Panc1 (cell line): Measurements from ENCODE around the gene ZNF500. TPM values are rescaled to one million over a fixed set of nuclear protein-coding genes. Genes with fewer than 3 reads are reported as not detected.

Experiments
- ATAC-seq: fragments of 200-7000 bp; cut with Tn5 transposase; 2 replicates; pipeline ENCODE4 v1.9.1; 2020; ENCODE audit warnings: mild to moderate bottlenecking, moderate library complexity
- BruUV-seq: library from RNA; stranded (reverse); fragments of 400-500 nt; replicated peaks from 2 replicates; lab custom pipeline; 2021; lab: Mats Ljungman, UMichigan
- CTCF ChIA-PET: fragments of 300-600 bp; sonication (Branson Sonifier 250); formaldehyde crosslinking; loops from one replicate; lab custom pipeline; 2022; ENCODE audit warnings: antibody characterized with exemption; lab: Charles Lee
- POLR2A ChIA-PET: fragments of 300-600 bp; sonication (Branson Sonifier 250); formaldehyde crosslinking; loops from one replicate; lab custom pipeline; 2022; ENCODE audit warnings: antibody characterized with exemption; lab: Charles Lee
- DNase-seq: peaks from one replicate; pipeline ENCODE4 v3.0.0-alpha.2; 2010; ENCODE audit warnings: low read depth, low spot score
- H3K27ac ChIP-seq: 2 replicates; pipeline ENCODE4 v1.5.1; 2011; ENCODE audit warnings: mild to moderate bottlenecking, low read length, inconsistent platforms
- H3K27me3 ChIP-seq: fragments of 200-500 bp; sonication (Bioruptor generic); 2 replicates; pipeline ENCODE4 v1.6.0; 2014; ENCODE audit warnings: low read length, inconsistent platforms; ENCODE audit not compliant: control insufficient read depth, insufficient read depth
- H3K36me3 ChIP-seq: fragments of 200-500 bp; sonication (Bioruptor generic); 2 replicates; pipeline ENCODE4 v1.5.1; 2014; ENCODE audit warnings: inconsistent platforms, mild to moderate bottlenecking, low read length, moderate library complexity; ENCODE audit not compliant: control insufficient read depth, insufficient read depth
- H3K4me1 ChIP-seq: 2 replicates; pipeline ENCODE4 v1.5.1; 2011; ENCODE audit warnings: inconsistent platforms, mild to moderate bottlenecking, low read length, moderate library complexity; ENCODE audit not compliant: control insufficient read depth, insufficient read depth
- H3K4me3 ChIP-seq, 2 experiments: 2 replicates each; pipeline ENCODE4 v1.5.1; 2011 to 2012; ENCODE audit warnings: low read depth in 2 of 2, low read length in 2 of 2, mild to moderate bottlenecking in 2 of 2, inconsistent platforms in 1 of 2, moderate library complexity in 1 of 2
- H3K9me3 ChIP-seq: fragments of 200-500 bp; sonication (Bioruptor generic); 2 replicates; pipeline ENCODE4 v1.5.1; 2014; ENCODE audit warnings: low read depth, mild to moderate bottlenecking, inconsistent platforms, low read length, moderate library complexity; ENCODE audit not compliant: control insufficient read depth, insufficient read depth
- CTCF ChIP-seq: fragments of 450-650 bp; IDR thresholded peaks from 2 replicates; pipeline ENCODE4 v1.5.1; 2017; ENCODE audit warnings: mild to moderate bottlenecking
- POLR2AphosphoS5 ChIP-seq: IDR thresholded peaks from 2 replicates; pipeline ENCODE4 v1.6.1; 2012; ENCODE audit warnings: mild to moderate bottlenecking, low read depth, low read length, moderate library complexity
- REST ChIP-seq, 2 experiments: IDR thresholded peaks; 2 replicates each; pipeline ENCODE4 v1.6.1; 2011 to 2012; ENCODE audit warnings: low read depth in 2 of 2, control low read depth in 1 of 2, low read length in 1 of 2, mild to moderate bottlenecking in 1 of 2, moderate library complexity in 1 of 2; ENCODE audit not compliant: insufficient read depth in 1 of 2
- SIN3A ChIP-seq: IDR thresholded peaks from 2 replicates; pipeline ENCODE4 v1.6.1; 2012; ENCODE audit warnings: low read depth, mild to moderate bottlenecking, low read length, moderate library complexity, borderline replicate concordance; ENCODE audit not compliant: insufficient read depth
- TCF7L2 ChIP-seq: IDR thresholded peaks from 2 replicates; pipeline ENCODE4 v1.6.1; 2011; ENCODE audit warnings: mild to moderate bottlenecking, low read depth, low read length, inconsistent platforms
- in situ Hi-C: cut with HindIII; loops from 2 replicates; pipeline ENCODE4 v1.10.0; 2016; ENCODE audit warnings: low sequenced_read_pairs, low pct_unique_long_range_greater_than_20kb
- intact Hi-C: fragments of 100-400 bp; cut with micrococcal nuclease; formaldehyde crosslinking; loops from one replicate; pipeline ENCODE4 v1.10.0; 2022; ENCODE audit not compliant: unreplicated experiment
- total RNA-seq: library from RNA; stranded (reverse); gene quantifications from one replicate; pipeline ENCODE4 v1.2.1, GENCODE V29; 2021; ENCODE audit not compliant: unreplicated experiment

Gene ZNF500
- total RNA-seq, 1 experiment from 2014 or later = 25.8 TPM

DNA sequence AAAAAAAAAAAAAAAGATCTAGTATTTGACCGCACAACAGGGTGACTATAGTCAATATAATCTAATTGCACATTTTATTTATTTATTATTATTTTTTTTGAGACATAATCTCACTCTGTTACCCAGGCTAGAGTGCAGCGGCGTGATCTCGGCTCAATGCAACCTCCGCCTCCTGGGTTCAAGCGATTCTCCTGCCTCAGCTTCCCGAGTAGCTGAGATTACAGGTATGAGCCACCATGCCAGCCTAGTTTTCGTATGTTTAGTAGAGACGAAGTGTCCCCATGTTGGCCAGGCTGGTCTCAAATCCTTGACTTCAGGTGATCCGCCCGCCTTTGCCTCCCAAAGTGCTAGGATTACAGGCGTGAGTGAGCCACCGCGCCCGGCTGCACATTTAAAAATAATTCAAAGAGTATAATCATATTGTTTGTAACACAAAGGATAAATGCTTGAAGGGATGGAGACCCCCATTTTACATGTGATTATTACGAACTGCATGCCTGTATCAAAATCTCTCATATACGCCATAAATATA, 33.7 kb downstream of the ZNF500 start:
- in situ Hi-C loops = no loop called here

DNA sequence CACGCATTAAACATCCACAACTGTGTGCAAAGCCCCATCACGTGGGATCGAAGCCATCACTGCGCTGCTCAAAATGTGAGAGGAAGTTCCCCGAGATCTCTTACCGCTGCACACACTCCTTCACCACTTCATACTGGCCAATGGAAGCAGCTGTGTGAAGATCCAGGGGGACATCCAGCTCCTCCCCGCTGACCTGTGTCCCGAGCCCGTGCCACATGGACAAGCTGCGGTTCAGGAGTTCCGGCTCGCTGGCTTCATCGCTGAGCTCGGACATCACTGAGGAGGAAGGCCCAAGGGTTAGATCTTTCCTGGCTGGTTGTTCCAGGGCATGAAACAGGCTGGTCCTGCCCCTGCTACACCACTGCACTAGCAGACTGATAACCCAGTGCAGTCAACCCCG, 37.1 kb downstream of the ZNF500 start:
- intact Hi-C loops = no loop called here

More for the DNA sequence above, 33.7 kb downstream of the ZNF500 start:
- no peaks in the 10 kb centered on the region for H3K4me1 ChIP-seq
- peak overlapping the region; percentile 84 for H3K27ac ChIP-seq
- H3K36me3 ChIP-seq = peaks cover 4% of the 10 kb centered on the region; the same call in 1 of the 2 replicates
- intact Hi-C loops = no loop called here
- no TSS peak for BruUV-seq
- ATAC-seq (no peak), DNase-seq (no peak)
- TF ChIP-seq CTCF (no peak), POLR2AphosphoS5 (no peak), SIN3A (no peak), REST (IDR thresholded peaks at IDR 0.05; ENCODE audit: insufficient read depth in 1 of 2, low read depth in 2 of 2, low read length in 1 of 2) (no peak), TCF7L2 (no peak)
- no peaks in the 10 kb centered on the region for H3K27me3 ChIP-seq
- no peaks in the 10 kb centered on the region for H3K9me3 ChIP-seq
- peak overlapping the region; percentile 75 to 89 for H3K4me3 ChIP-seq
- CTCF ChIA-PET = interaction anchor here (1.2 kb wide), 1 partner anchor 50 kb away, joined by 3 read pairs; no protein-coding TSS in a partner anchor
- POLR2A ChIA-PET = interaction anchor here (0.6 kb wide), 1 partner anchor 116 kb away, joined by 9 read pairs; no protein-coding TSS in a partner anchor

More for the DNA sequence above, 37.1 kb downstream of the ZNF500 start:
- POLR2A ChIA-PET = no interaction called here
- H3K9me3 ChIP-seq = no peaks in the 10 kb centered on the region
- no TSS peak for BruUV-seq
- H3K4me1 ChIP-seq = no peaks in the 10 kb centered on the region
- no peak overlapping the region for H3K4me3 ChIP-seq
- DNase-seq (no peak), ATAC-seq (no peak)
- peaks cover 8% of the 10 kb centered on the region for H3K36me3 ChIP-seq
- no peak overlapping the region for H3K27ac ChIP-seq
- TF ChIP-seq CTCF (no peak), SIN3A (no peak), REST (IDR thresholded peaks at IDR 0.05; ENCODE audit: insufficient read depth in 1 of 2, low read depth in 2 of 2, low read length in 1 of 2) (no peak), TCF7L2 (no peak), POLR2AphosphoS5 (no peak)
- CTCF ChIA-PET = no interaction called here
- H3K27me3 ChIP-seq = no peaks in the 10 kb centered on the region
- in situ Hi-C loops = no loop called here
